Measurements from ENCODE around the gene STARD10.

GRCh38 chr11:72759468-72759985 is 34.3 kb downstream of the STARD10 start:
- no peak for TF ChIP-seq CTCF (IDR thresholded peaks at IDR 0.05; ENCODE audit: low read depth, low read length)
- no peak for TF ChIP-seq EZH2phosphoT487 (IDR thresholded peaks at IDR 0.05; ENCODE audit: low read depth)
